Measurements from ENCODE around the gene PPP2R5E. TPM values are rescaled to one million over a fixed set of nuclear protein-coding genes. Genes with fewer than 3 reads are reported as not detected.

PPP2R5E gene
- total and polyA plus RNA-seq, 2 experiments from 2014 or later = 15.5 to 22.7 TPM

DNA sequence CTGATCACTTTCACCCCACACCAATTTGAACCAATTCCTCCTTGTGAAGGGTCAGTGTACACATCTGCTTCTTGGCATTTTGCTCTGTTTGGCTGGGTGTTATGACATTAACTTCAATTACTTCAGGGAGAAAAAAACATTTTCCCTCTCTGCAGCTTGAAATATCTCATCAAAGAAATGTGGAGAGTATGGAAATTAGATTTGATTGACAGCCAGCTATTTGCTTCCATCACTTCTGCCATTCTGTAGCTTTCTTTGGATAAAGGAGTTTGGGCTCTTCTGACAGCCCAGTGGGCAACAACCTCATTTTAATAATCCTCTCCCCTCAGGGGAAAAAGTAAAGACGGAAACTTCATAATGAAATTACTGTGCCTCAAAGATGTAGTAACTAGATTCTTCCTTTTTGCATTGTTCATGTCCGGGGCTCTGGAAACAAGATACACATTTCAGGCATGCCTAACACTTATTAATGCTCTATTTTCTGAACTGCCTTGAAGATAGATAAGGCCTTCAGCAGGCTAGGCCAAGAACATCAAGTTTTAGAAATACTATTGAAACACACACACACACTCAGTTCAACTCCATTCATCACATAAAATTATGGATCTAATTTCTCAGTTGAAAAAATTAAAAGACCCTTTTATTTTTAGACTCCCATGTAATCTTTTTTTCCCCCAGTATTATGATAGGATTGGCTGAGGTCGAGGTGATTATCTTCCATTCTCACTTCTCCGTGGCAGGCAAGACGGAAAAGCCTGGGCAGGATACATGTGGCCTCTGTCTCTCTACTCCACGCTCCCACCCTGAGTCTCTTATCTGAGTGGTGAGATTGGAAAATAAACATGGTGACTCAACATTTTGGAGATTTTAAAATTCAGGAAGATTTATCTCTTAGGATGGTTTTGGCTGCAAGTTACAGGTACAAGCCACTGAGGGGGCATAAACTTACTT is 214.1 kb downstream of the PPP2R5E start:
- Histone ChIP-seq H3K36me3 (no peaks in the 10 kb centered on the region), H3K4me1 (ENCODE audit: low read depth) (no peaks in the 10 kb centered on the region), H3K27me3 (no peaks in the 10 kb centered on the region), H3K9me3 (ENCODE audit: low read depth) (no peaks in the 10 kb centered on the region), H3K4me3 (no peak overlapping the region), H3K27ac (no peak overlapping the region)
- DNase-seq (ENCODE audit: low read depth in 1 of 2, low spot score in 1 of 2) = no peak
- TF ChIP-seq, protein P1, sequence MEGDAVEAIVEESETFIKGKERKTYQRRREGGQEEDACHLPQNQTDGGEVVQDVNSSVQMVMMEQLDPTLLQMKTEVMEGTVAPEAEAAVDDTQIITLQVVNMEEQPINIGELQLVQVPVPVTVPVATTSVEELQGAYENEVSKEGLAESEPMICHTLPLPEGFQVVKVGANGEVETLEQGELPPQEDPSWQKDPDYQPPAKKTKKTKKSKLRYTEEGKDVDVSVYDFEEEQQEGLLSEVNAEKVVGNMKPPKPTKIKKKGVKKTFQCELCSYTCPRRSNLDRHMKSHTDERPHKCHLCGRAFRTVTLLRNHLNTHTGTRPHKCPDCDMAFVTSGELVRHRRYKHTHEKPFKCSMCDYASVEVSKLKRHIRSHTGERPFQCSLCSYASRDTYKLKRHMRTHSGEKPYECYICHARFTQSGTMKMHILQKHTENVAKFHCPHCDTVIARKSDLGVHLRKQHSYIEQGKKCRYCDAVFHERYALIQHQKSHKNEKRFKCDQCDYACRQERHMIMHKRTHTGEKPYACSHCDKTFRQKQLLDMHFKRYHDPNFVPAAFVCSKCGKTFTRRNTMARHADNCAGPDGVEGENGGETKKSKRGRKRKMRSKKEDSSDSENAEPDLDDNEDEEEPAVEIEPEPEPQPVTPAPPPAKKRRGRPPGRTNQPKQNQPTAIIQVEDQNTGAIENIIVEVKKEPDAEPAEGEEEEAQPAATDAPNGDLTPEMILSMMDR (IDR thresholded peaks at IDR 0.05; ENCODE audit: low read depth, low read length) = no peak

DNA sequence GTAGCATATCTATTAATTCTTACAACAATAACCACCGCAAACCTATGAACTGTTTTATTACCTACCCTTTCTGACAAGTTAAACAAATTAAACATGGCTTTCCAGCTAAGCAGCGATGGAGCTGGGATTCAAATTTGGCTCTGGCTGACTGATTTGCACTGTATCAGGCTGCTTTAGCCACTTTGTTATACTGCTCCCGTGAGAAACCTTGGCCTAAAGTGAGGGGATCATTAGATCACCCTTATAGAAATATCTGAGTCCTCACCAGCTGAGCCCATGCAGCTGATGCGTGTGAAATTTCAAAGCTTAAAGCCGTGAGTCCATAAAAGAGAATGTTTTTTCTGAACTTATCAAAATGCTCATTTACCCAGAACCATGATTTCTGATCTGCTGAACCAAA is 216.3 kb downstream of the PPP2R5E start:
- H3K36me3 ChIP-seq = no peaks in the 10 kb centered on the region
- DNase-seq (ENCODE audit: low read depth in 1 of 2, low spot score in 1 of 2) = no peak
- H3K27ac ChIP-seq = no peak overlapping the region
- TF ChIP-seq, protein P1 (IDR thresholded peaks at IDR 0.05; ENCODE audit: low read depth, low read length) = no peak
- H3K4me1 ChIP-seq (ENCODE audit: low read depth) = no peaks in the 10 kb centered on the region
- no peak overlapping the region for H3K4me3 ChIP-seq
- H3K9me3 ChIP-seq (ENCODE audit: low read depth) = no peaks in the 10 kb centered on the region
- no peaks in the 10 kb centered on the region for H3K27me3 ChIP-seq

DNA sequence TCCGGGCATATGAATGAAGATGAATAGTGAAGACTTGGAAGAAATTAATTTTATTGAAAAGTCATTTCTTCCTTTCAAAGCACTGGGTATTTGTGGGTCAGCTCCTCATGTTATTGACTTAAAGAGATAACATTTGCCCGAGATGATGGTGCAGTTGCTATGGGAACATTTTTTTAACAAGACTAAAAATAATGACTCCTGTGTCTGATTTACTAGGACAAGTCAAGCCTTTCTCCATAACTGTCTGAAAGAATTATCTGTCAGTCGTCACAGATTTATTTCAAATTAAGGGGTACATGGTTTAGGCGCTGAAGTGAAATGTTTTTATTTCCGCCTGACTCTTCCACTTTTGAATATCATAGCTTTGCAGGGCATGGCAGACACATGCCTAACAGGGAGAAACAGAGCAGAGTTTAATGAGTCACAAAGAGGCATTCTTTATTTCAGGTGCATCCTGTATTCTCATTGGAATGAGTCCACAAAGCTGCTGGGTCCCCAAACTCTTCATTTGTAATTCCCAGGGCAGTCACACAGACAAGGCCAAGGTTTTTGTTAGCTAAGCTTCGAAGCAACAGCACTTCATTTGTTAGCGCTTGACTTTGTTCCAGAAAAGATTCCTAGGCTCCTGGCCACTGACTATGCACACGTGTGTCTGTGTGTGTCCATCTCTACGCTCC is 220.1 kb downstream of the PPP2R5E start:
- TF ChIP-seq, protein P1 (IDR thresholded peaks at IDR 0.05; ENCODE audit: low read depth, low read length) = no peak
- no peak for DNase-seq (ENCODE audit: low read depth in 1 of 2, low spot score in 1 of 2)

DNA sequence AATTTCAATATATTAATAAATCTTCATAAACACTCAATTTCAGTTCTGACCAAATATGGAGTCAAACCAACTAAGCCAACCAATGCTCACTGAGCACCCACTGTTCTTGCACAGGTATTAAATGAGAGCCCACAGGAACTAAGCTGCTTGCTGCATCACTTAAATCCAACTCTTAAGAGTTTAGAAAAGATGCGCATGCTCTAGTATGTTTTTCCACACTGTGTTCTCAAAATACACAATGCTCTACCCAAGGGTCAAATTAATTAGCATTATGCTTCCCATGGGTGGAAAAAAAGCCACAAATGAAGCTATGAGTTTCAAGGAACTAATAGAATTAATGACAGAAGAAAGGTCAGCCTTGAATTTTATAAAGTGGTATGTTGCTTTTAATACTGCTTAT is 220.7 kb downstream of the PPP2R5E start:
- H3K4me1 ChIP-seq (ENCODE audit: low read depth) = no peaks in the 10 kb centered on the region
- no peak overlapping the region for H3K4me3 ChIP-seq
- H3K9me3 ChIP-seq (ENCODE audit: low read depth) = no peaks in the 10 kb centered on the region
- no peak overlapping the region for H3K27ac ChIP-seq
- no peaks in the 10 kb centered on the region for H3K36me3 ChIP-seq
- H3K27me3 ChIP-seq = no peaks in the 10 kb centered on the region
- no peak for DNase-seq (ENCODE audit: low read depth in 1 of 2, low spot score in 1 of 2)
- TF ChIP-seq, protein P1 (IDR thresholded peaks at IDR 0.05; ENCODE audit: low read depth, low read length) = no peak

More for the DNA sequence above, 220.1 kb downstream of the PPP2R5E start:
- no peak overlapping the region for H3K27ac ChIP-seq
- H3K9me3 ChIP-seq (ENCODE audit: low read depth) = no peaks in the 10 kb centered on the region
- no peak overlapping the region for H3K4me3 ChIP-seq
- no peaks in the 10 kb centered on the region for H3K36me3 ChIP-seq
- H3K4me1 ChIP-seq (ENCODE audit: low read depth) = no peaks in the 10 kb centered on the region
- H3K27me3 ChIP-seq = no peaks in the 10 kb centered on the region

Other genes starting within 250 kb of the PPP2R5E start
- gene GPHB5, start 224.4 kb downstream of the PPP2R5E start, total RNA-seq = not detected in 2 replicates
- gene GPHB5, start 224.4 kb downstream of the PPP2R5E start, polyA plus RNA-seq = not detected in 2 replicates
- gene WDR89, start 98.5 kb upstream of the PPP2R5E start, total RNA-seq = 9.0 and 10.4 TPM in 2 replicates
- 11.7 and 14.0 TPM in 2 replicates for gene WDR89, start 98.5 kb upstream of the PPP2R5E start, polyA plus RNA-seq
- gene SGPP1, start 184.7 kb upstream of the PPP2R5E start, total RNA-seq = 10.6 and 11.0 TPM in 2 replicates
- gene SGPP1, start 184.7 kb upstream of the PPP2R5E start, polyA plus RNA-seq = 12.2 and 17.5 TPM in 2 replicates

All from cardiac muscle cell (in vitro differentiated cells and primary cell).